GM23338 (cell line): ENCODE data around the gene ERMN. TPM values are rescaled to one million over a fixed set of nuclear protein-coding genes. Genes with fewer than 3 reads are reported as not detected.

Source experiments
- ATAC-seq: fragments of 200-7000 bp; cut with Tn5 transposase; 3 replicates; pipeline ENCODE4 v1.9.1; 2020
- DNase-seq: peaks from one replicate; pipeline ENCODE4 v3.0.0-alpha.2; 2015; ENCODE audit warnings: low spot score
- H2AFZ ChIP-seq: fragments of 200-600 bp; sonication (generic); 2 replicates; pipeline ENCODE4 v1.8.0; 2016; ENCODE audit warnings: antibody characterized with exemption, mild to moderate bottlenecking, moderate library complexity
- H3F3A ChIP-seq: fragments of 200-600 bp; sonication (generic); replicated peaks from 2 replicates; pipeline ENCODE4 v1.8.0; 2017; ENCODE audit warnings: antibody characterized with exemption, mixed run types, low read depth
- H3K27ac ChIP-seq: fragments of 200-600 bp; sonication (generic); 2 replicates; pipeline ENCODE4 v1.6.1; 2016; ENCODE audit warnings: low read depth
- H3K27me3 ChIP-seq: fragments of 200-600 bp; sonication (generic); 2 replicates; pipeline ENCODE4 v1.8.0; 2016; ENCODE audit warnings: mild to moderate bottlenecking, mixed run types, moderate library complexity; ENCODE audit not compliant: insufficient read depth
- H3K36me3 ChIP-seq: fragments of 200-600 bp; sonication (generic); 2 replicates; pipeline ENCODE4 v1.8.0; 2016; ENCODE audit warnings: mild to moderate bottlenecking; ENCODE audit not compliant: insufficient read depth
- H3K4me1 ChIP-seq: fragments of 200-600 bp; sonication (generic); 2 replicates; pipeline ENCODE4 v1.8.0; 2016; ENCODE audit warnings: mild to moderate bottlenecking, moderate library complexity; ENCODE audit not compliant: insufficient read depth
- H3K4me2 ChIP-seq: fragments of 200-600 bp; sonication (generic); 2 replicates; pipeline ENCODE4 v1.7.1; 2017; ENCODE audit warnings: mixed run types
- H3K4me3 ChIP-seq: fragments of 200-600 bp; sonication (generic); 2 replicates; pipeline ENCODE4 v1.6.1; 2016; ENCODE audit warnings: mixed run types
- H3K79me2 ChIP-seq: fragments of 200-600 bp; sonication (generic); replicated peaks from 2 replicates; pipeline ENCODE4 v1.8.0; 2017; ENCODE audit warnings: mild to moderate bottlenecking; ENCODE audit not compliant: insufficient read depth
- H3K9me2 ChIP-seq: fragments of 200-600 bp; sonication (generic); 2 replicates; pipeline ENCODE4 v1.8.0; 2017; ENCODE audit not compliant: insufficient read depth
- H4K20me1 ChIP-seq: fragments of 200-600 bp; sonication (generic); replicated peaks from 2 replicates; pipeline ENCODE4 v1.8.0; 2017; ENCODE audit warnings: mild to moderate bottlenecking; ENCODE audit not compliant: insufficient read depth
- H3K27ac Mint-ChIP-seq: 2 replicates; pipeline ENCODE4 v1.8.0; 2020; ENCODE audit warnings: inconsistent platforms, mild to moderate bottlenecking, moderate library complexity, mixed read lengths
- H3K27me3 Mint-ChIP-seq: 3 replicates; pipeline ENCODE4 v1.8.0; 2022; ENCODE audit warnings: low read depth, mild to moderate bottlenecking, moderate library complexity, mixed read lengths, inconsistent platforms; ENCODE audit not compliant: insufficient read depth, poor library complexity
- H3K36me3 Mint-ChIP-seq: 3 replicates; pipeline ENCODE4 v1.8.0; 2021; ENCODE audit warnings: low read depth, mild to moderate bottlenecking, inconsistent platforms, moderate library complexity, mixed read lengths
- H3K4me1 Mint-ChIP-seq: 3 replicates; pipeline ENCODE4 v1.8.0; 2020; ENCODE audit warnings: mild to moderate bottlenecking, inconsistent platforms, mixed read lengths
- H3K4me3 Mint-ChIP-seq: 3 replicates; pipeline ENCODE4 v1.8.0; 2021; ENCODE audit warnings: moderate library complexity, mild to moderate bottlenecking, inconsistent platforms, mixed read lengths
- H3K9me3 Mint-ChIP-seq: 3 replicates; pipeline ENCODE4 v1.8.0; 2020; ENCODE audit warnings: moderate library complexity, mild to moderate bottlenecking, inconsistent platforms, mixed read lengths
- CREB1 ChIP-seq: fragments of 250-450 bp; sonication (Bioruptor Pico); IDR thresholded peaks from 2 replicates; pipeline ENCODE4 v1.5.0; 2020; ENCODE audit warnings: low read depth, mild to moderate bottlenecking, moderate library complexity
- CTCF ChIP-seq, 2 experiments: fragments of 200-600 bp in 1 of 2; sonication (generic) in 1 of 2; conservative IDR thresholded peaks; 2 replicates each; pipeline versions ENCODE4 v1.5.1 to v1.6.1; 2016 to 2017; ENCODE audit warnings: antibody characterized with exemption in 2 of 2, low read depth in 2 of 2, mild to moderate bottlenecking in 2 of 2, moderate library complexity in 1 of 2
- JUNB ChIP-seq: IDR thresholded peaks from one replicate; pipeline ENCODE4 v1.6.1; 2016; ENCODE audit warnings: antibody characterized with exemption; ENCODE audit not compliant: unreplicated experiment
- REST ChIP-seq: IDR thresholded peaks from one replicate; pipeline ENCODE4 v1.6.1; 2018; ENCODE audit warnings: antibody characterized with exemption; ENCODE audit not compliant: unreplicated experiment
- polyA plus RNA-seq: library from polyadenylated mRNA; unstranded; fragments of >200 nt; fragmentation: Nextera tagmentation; extraction: Ambion mirVana; gene quantifications from 2 replicates; pipeline ENCODE4 v1.2.1, GENCODE V29; 2016
- total RNA-seq: library from RNA; depleted of rRNA; stranded (reverse); fragments of >200 nt; shearing (Covaris generic); gene quantifications from 2 replicates; pipeline ENCODE4 v1.2.3, GENCODE V29; 2014

ERMN gene
- total and polyA plus RNA-seq, 2 experiments from 2014 or later = 0.35 to 0.44 TPM

DNA sequence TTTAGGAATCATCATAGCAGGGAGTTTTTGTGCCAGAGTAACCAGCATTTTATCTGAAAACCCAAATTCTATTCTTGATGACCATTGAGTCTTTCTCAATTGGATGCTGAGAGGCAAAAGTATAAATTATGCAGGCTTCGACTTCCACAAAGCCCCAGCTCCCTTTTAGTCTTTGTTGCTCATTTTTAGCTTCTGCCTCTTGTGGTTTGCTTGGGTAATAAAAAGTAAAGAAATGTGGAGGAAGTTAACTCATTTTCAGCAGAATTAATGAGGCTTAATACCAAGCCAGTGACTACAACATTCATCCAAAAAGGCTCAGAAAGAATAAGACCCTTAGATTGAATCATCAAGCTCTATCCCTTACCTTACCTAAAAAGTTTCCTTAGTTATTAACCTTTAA is 18.6 kb downstream of the ERMN start:
- H3K4me1 Mint-ChIP-seq = peaks cover 23% of the 10 kb centered on the region
- H3K36me3 Mint-ChIP-seq = no peaks in the 10 kb centered on the region
- peaks cover 1% of the 10 kb centered on the region for H3K27me3 Mint-ChIP-seq
- Histone ChIP-seq H3F3A (no peaks in the 10 kb centered on the region), H3K4me2 (no peak overlapping the region), H3K27ac (no peak overlapping the region), H3K9me2 (no peaks in the 10 kb centered on the region), H3K79me2 (no peaks in the 10 kb centered on the region), H3K4me1 (peaks cover 9% of the 10 kb centered on the region; the same call in 1 of the 2 replicates), H3K4me3 (no peak overlapping the region), H2AFZ (no peak overlapping the region), H4K20me1 (no peaks in the 10 kb centered on the region), H3K36me3 (no peaks in the 10 kb centered on the region), H3K27me3 (no peaks in the 10 kb centered on the region)
- DNase-seq (peak; percentile 50), ATAC-seq (peak; percentile 29; the same call in 1 of the 3 replicates)
- H3K4me3 Mint-ChIP-seq = no peak overlapping the region
- TF ChIP-seq JUNB = no peak
- peak in 1 of 2 experiments; percentile 38; a peak in 2 of 4 replicates for TF ChIP-seq CTCF (conservative IDR thresholded peaks at IDR 0.05; ENCODE audit: low read depth in 2 of 2)
- H3K9me3 Mint-ChIP-seq = no peaks in the 10 kb centered on the region
- H3K27ac Mint-ChIP-seq = no peak overlapping the region

- no peaks in the 10 kb centered on the region for H3K9me3 Mint-ChIP-seq
- Histone ChIP-seq H3K4me3 (no peak overlapping the region), H3F3A (no peaks in the 10 kb centered on the region), H3K36me3 (no peaks in the 10 kb centered on the region), H3K27ac (no peak overlapping the region), H3K79me2 (no peaks in the 10 kb centered on the region), H2AFZ (no peak overlapping the region), H3K4me2 (no peak overlapping the region), H3K27me3 (no peaks in the 10 kb centered on the region), H3K4me1 (peaks cover 9% of the 10 kb centered on the region; the same call in 1 of the 2 replicates), H4K20me1 (no peaks in the 10 kb centered on the region), H3K9me2 (no peaks in the 10 kb centered on the region)
- H3K4me3 Mint-ChIP-seq = no peak overlapping the region
- H3K36me3 Mint-ChIP-seq = no peaks in the 10 kb centered on the region
- H3K27me3 Mint-ChIP-seq = peaks cover 1% of the 10 kb centered on the region
- no peak for DNase-seq
- TF ChIP-seq REST (no peak), JUNB (no peak), CREB1 (no peak)
- no peak overlapping the region for H3K27ac Mint-ChIP-seq
- peaks cover 21% of the 10 kb centered on the region for H3K4me1 Mint-ChIP-seq
- ATAC-seq = no peak
These were observed 19.9 kb downstream of the ERMN start for GRCh38 chr2:157305723-157306110.
